Duodenal mucosa (tissue), 2 donors: Measurements from ENCODE around the gene ERV3-1.

Experiments used
- H3K27ac ChIP-seq: one replicate; pipeline ENCODE4 v1.7.0; 2013; ENCODE audit warnings: low read depth, low read length
- H3K27me3 ChIP-seq, 2 donors: one replicate each; pipeline ENCODE4 v1.7.0; 2013; ENCODE audit warnings: low read length in 2 of 2, control low read depth in 1 of 2; ENCODE audit not compliant: insufficient read depth in 2 of 2, control insufficient read depth in 1 of 2
- H3K36me3 ChIP-seq, 2 donors: one replicate each; pipeline ENCODE4 v1.7.0; 2013; ENCODE audit warnings: low read length in 2 of 2, control low read depth in 1 of 2; ENCODE audit not compliant: insufficient read depth in 2 of 2, control insufficient read depth in 1 of 2
- H3K4me1 ChIP-seq, 2 donors: one replicate each; pipeline ENCODE4 v1.7.0; 2013; ENCODE audit warnings: low read length in 2 of 2, control low read depth in 1 of 2; ENCODE audit not compliant: insufficient read depth in 2 of 2, control insufficient read depth in 1 of 2
- H3K4me3 ChIP-seq, 2 donors: one replicate each; pipeline ENCODE4 v1.7.0; 2013; ENCODE audit warnings: low read length in 2 of 2, low read depth in 1 of 2
- H3K9ac ChIP-seq, 2 donors: one replicate each; pipeline ENCODE4 v1.7.0; 2013; ENCODE audit warnings: low read length in 2 of 2, low read depth in 1 of 2
- H3K9me3 ChIP-seq, 2 donors: one replicate each; pipeline ENCODE4 v1.7.0; 2013; ENCODE audit warnings: low read length in 2 of 2, control low read depth in 1 of 2; ENCODE audit not compliant: control insufficient read depth in 1 of 2

The ERV3-1 gene

DNA sequence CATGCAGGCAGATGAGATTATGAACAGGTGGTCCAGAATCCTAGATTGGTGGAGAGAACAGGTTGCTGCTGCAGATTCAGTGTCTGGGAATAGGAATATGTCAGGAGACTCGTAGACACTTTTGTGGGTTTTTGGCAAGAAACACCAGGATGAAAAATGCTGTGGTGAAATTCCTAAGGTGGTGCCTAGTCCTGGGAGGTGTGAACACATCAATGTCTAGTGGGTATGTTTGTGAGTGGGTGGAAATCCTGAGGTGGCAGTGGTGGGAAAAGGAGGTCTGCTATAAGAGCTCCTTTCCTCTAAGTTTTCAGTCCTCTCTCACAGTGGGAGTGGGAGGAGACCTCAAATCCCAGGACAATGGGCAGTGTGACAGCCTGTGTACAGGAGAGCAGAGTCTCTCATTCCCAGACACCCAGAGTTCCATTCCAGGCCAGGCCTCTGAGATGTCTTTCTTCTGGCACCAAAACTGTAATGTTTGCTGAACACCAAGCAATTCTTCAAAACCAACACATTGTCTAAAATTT lies 5.1 kb downstream of the ERV3-1 start:
- Histone ChIP-seq H3K4me1 (peaks cover 0 to 9% of the 10 kb centered on the region in 2 donors), H3K27ac (no peak overlapping the region)

DNA sequence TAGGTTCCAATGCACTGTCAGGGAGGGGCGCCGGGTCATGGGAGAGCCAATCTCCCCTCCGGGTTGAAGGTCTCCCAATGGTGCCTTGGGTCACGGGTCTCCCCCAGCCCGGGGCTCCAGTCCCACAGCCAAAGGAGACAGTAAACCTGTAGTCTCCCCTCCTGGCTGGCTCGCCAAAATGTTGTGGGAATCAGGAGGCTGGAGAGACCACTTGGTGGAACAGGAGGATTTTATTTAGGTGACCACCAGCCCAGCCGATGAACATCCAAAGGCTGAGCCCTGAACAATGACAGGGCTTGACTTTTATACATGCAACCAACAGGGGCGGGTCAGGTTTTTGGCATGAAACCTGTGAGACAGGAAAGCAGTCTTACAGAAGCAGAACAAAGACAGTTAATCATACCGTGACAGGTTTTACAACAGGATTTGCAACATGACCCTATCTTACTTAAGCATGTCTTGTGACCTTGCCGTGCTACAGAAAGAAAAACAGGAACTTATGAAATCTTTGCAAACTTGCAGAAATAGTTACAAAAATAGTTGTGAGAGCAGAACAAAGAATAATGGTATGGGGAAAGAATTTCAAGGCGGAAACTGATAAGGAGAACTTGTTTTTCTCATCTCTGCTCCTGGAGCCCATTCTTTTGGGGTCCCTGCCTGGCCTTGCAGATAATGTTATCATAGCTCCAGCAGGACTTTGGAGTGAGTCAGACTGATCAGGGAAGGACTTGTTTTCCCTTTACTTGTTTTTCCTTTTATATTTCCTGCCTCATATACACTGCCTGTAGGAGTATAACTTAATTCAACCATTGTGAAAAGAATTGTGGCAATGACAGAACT lies 7.1 kb downstream of the ERV3-1 start:
- Histone ChIP-seq H3K4me1 (no peaks in the 10 kb centered on the region), H3K4me3 (no peak overlapping the region), H3K27me3 (no peaks in the 10 kb centered on the region), H3K9me3 (peaks cover 21 to 34% of the 10 kb centered on the region in 2 donors), H3K9ac (no peak overlapping the region), H3K36me3 (peaks cover 8 to 9% of the 10 kb centered on the region in 2 donors), H3K27ac (no peak overlapping the region)

More for the DNA sequence above, 5.1 kb downstream of the ERV3-1 start:
- no peak overlapping the region for H3K4me3 ChIP-seq
- no peak overlapping the region for H3K9ac ChIP-seq
- peaks cover 12 to 19% of the 10 kb centered on the region in 2 donors for H3K9me3 ChIP-seq
- no peaks in the 10 kb centered on the region for H3K27me3 ChIP-seq
- H3K36me3 ChIP-seq: peaks cover 8 to 9% of the 10 kb centered on the region in 2 donors

DNA sequence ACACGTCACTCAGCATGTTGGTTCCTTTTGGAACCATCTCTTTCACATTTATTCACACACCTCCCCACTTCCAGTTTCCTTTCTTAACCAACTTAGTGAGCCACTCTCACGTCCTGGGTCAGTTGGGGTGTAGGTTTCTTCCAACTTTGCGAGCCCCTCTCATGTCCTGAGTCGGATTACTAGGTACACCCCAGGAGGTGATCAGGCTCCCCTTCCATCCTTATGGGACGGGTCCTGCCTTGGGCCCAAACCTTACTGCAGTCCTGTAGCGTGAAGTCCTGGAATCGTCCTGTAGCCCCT lies 7.7 kb downstream of the ERV3-1 start:
- H3K27me3 ChIP-seq: no peaks in the 10 kb centered on the region
- H3K9ac ChIP-seq: no peak overlapping the region
- H3K9me3 ChIP-seq: peaks cover 23 to 40% of the 10 kb centered on the region in 2 donors
- no peaks in the 10 kb centered on the region for H3K4me1 ChIP-seq
- H3K4me3 ChIP-seq: no peak overlapping the region
- H3K36me3 ChIP-seq: peaks cover 8 to 9% of the 10 kb centered on the region in 2 donors
- no peak overlapping the region for H3K27ac ChIP-seq

DNA sequence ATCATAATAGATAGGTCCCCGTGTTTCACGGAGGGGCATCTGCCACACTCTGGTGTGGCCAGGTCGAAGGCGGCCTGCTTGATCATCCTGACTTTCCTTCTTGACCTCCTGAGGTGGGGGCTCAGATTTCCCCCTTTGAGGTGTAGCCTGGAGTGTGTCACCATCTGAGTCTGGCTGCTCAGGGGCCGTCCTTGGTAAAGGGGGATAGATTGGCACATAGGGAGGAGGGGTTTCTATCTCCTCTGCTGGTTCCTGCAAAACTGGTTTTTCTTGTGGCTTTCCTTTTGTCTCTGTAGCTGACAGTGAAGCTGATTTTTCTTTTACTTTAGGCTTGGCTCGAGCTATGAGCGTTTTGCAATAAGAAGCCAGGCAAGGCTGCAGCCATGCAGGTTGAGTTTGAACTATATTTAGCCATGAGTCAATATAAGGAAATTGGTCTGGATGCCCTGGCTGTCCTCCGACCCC lies 8.5 kb downstream of the ERV3-1 start:
- Histone ChIP-seq H3K27me3 (no peaks in the 10 kb centered on the region), H3K36me3 (peaks cover 9 to 10% of the 10 kb centered on the region in 2 donors), H3K4me1 (no peaks in the 10 kb centered on the region), H3K4me3 (no peak overlapping the region), H3K9ac (no peak overlapping the region), H3K9me3 (peaks cover 28 to 44% of the 10 kb centered on the region in 2 donors), H3K27ac (no peak overlapping the region)

DNA sequence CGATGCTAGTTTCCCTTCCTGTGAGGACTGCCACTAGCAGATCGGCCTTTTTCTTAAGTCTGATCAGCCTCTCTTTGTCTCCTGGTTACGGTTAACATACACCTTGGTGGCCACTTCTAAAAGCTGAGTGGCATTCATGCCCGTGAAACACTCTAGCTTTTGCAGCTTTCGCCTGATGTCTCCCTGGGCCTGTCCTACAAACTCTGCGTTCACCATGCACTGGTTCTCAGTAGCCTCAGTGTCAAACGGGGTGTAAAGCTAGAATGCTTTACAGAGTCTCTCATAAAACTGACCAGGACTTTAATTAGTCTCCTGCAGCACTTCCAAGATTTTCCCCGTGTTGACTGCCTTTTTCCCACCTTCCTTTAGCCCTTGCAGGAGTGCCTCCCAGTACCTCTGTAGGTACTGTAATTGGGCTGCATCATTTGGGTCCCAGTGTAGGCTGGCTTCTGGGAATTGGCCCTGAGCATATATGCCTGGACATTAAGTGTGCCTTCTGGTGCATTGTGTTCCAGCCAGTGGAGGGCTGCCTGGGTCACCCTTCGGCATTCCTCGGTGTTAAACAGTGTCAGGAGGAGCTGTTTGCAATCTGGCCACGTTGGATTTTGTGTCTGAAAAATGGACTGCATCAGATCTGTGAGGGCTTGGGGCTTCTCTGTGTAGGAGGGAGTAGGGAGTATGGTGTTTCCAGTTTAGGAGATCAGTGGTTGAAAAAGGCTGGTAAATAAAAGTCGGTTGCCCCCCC lies 9.2 kb downstream of the ERV3-1 start:
- no peaks in the 10 kb centered on the region for H3K4me1 ChIP-seq
- no peak overlapping the region for H3K27ac ChIP-seq
- H3K9me3 ChIP-seq: peaks cover 30 to 47% of the 10 kb centered on the region in 2 donors
- no peak overlapping the region for H3K9ac ChIP-seq
- H3K27me3 ChIP-seq: no peaks in the 10 kb centered on the region
- peaks cover 9 to 12% of the 10 kb centered on the region in 2 donors for H3K36me3 ChIP-seq
- H3K4me3 ChIP-seq: no peak overlapping the region

DNA sequence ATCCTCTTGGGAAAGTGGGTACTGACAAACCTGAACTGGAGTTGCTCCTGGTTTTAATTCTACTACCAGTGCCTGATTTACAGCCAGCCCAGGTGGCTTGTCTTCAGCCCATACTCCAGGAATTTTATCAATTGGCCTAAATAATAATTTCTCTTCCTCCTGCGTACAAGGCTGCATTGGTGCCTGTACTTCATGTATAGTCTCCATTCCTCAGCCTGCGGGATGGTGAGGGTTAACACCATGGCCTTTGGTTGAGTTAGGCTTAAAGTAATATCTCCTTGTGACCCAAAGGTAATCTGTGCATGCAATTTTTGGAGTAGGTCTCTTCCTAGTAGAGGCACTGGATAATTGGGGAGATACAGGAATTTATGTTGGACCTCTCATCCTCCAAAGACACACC lies 10.2 kb downstream of the ERV3-1 start:
- Histone ChIP-seq H3K36me3 (peaks cover 6 to 12% of the 10 kb centered on the region in 2 donors), H3K4me3 (no peak overlapping the region), H3K9me3 (peaks cover 37 to 58% of the 10 kb centered on the region in 2 donors), H3K27me3 (no peaks in the 10 kb centered on the region), H3K27ac (no peak overlapping the region), H3K4me1 (no peaks in the 10 kb centered on the region), H3K9ac (no peak overlapping the region)

DNA sequence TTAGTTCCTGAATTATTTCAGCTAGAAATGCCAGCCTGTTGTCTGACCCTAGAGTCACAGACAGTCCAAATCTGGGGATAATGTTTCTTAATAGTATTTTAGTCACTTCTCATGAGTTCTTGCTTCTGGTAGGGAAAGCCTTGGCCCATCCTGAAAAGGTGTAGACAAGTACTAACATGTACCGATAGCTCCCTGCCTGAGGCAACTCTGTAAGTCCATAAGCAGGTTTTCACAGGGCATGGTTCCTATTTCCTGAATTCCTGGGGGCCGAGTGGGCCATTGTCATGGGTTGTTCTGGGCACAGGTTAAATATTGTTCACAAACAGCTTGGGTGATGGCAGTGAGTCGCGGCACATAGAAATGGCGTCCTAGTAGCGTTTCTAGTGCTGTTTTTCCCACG lies 12.6 kb downstream of the ERV3-1 start:
- H3K9ac ChIP-seq: no peak overlapping the region
- H3K27ac ChIP-seq: no peak overlapping the region
- H3K4me1 ChIP-seq: no peaks in the 10 kb centered on the region
- H3K27me3 ChIP-seq: no peaks in the 10 kb centered on the region
- peaks cover 44 to 69% of the 10 kb centered on the region in 2 donors for H3K9me3 ChIP-seq
- no peak overlapping the region for H3K4me3 ChIP-seq
- peaks cover 3 to 7% of the 10 kb centered on the region in 2 donors for H3K36me3 ChIP-seq

DNA sequence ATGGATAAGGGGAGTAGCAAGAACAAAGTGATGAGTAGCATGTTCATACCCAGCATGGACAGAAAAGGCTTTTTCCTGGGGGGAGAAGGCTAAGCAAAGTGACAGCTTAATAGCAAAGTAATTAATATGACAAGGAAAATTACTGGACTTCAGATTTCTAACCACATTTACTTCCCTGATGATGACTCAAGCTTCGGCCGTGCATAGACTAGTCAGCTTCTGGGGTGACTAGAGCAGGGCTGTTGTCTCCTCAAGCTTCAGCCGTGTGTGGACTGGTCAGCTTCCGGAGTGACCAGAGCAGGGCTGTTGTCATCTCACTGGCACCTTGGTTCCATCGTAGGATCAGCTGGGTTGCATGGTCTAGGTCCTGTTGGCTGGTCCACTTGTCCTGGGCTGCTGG lies 13.5 kb downstream of the ERV3-1 start:
- Histone ChIP-seq H3K4me3 (no peak overlapping the region), H3K36me3 (peaks cover 0 to 4% of the 10 kb centered on the region in 2 donors), H3K27ac (no peak overlapping the region), H3K4me1 (no peaks in the 10 kb centered on the region), H3K9me3 (peaks cover 41 to 71% of the 10 kb centered on the region in 2 donors), H3K9ac (no peak overlapping the region), H3K27me3 (no peaks in the 10 kb centered on the region)

DNA sequence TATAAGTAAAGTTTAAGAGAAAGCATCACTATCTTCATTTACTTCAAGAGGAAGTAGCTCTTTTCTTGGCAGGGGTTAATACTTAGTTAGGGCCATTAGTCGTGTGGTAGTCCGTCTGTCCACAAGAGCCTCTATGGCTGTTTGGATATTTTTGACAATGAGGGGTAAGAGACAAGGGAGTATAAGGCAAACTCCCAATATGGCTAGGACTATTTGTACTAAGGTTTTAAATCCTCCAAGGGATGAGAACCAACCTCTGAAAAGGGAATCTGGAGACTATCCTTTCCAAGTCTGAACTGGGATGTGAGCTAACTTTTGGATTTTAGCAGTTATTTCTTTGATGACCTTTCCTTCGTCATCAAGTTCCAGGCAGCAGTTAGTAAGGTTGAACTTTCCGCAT lies 15.6 kb downstream of the ERV3-1 start, which contains the start of gene ZNF117:
ZNF117 (minus strand) TSS at position 101 of the 400 bp plus-strand sequence.
- Histone ChIP-seq H3K36me3 (peaks cover 0 to 4% of the 10 kb centered on the region in 2 donors), H3K27ac (no peak within 1 kb of the TSS)

DNA sequence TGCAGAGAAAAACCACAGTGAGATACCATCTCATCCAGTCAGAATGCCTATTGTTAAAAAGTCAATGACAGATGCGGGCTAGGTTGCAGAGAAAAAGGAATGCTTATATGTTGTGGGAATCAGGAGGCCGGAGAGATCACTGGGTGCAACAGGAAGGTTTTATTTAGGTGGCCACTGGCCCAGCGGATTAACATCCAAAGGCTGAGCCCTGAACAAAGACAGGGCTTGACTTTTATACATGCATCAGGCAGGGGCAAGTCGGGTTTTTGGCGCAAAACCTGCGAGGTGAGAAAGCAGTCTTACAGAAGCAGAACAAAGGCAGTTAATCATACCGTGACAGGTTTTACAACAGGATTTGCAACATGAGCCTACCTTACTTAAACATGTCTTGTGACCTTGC lies 16.3 kb downstream of the ERV3-1 start:
- no peak overlapping the region for H3K27ac ChIP-seq
- H3K9ac ChIP-seq: no peak overlapping the region
- no peaks in the 10 kb centered on the region for H3K27me3 ChIP-seq
- H3K9me3 ChIP-seq: peaks cover 37 to 69% of the 10 kb centered on the region in 2 donors
- H3K4me3 ChIP-seq: no peak overlapping the region
- H3K36me3 ChIP-seq: peaks cover 0 to 4% of the 10 kb centered on the region in 2 donors
- H3K4me1 ChIP-seq: no peaks in the 10 kb centered on the region

More for the DNA sequence above, 15.6 kb downstream of the ERV3-1 start, which contains the start of gene ZNF117:
- no peak within 1 kb of the TSS for H3K4me3 ChIP-seq
- no peaks in the 10 kb centered on the region for H3K27me3 ChIP-seq
- no peak within 1 kb of the TSS for H3K9ac ChIP-seq
- peaks cover 37 to 68% of the 10 kb centered on the region in 2 donors for H3K9me3 ChIP-seq
- no peaks in the 10 kb centered on the region for H3K4me1 ChIP-seq
